PFSK-1 (cell line): ENCODE measurements around the gene CTSH.

ENCODE experiments used
- POLR2AphosphoS5 ChIP-seq: IDR thresholded peaks from 2 replicates; pipeline ENCODE4 v1.6.1; 2012; ENCODE audit warnings: low read depth, mild to moderate bottlenecking, control low read depth, low read length, moderate library complexity
- TAF1 ChIP-seq: IDR thresholded peaks from 2 replicates; pipeline ENCODE4 v1.6.1; 2012; ENCODE audit warnings: low read length, control low read depth, borderline replicate concordance; ENCODE audit not compliant: insufficient read depth
- TF ChIP-seq, protein P1 (sequence below), 2 experiments: IDR thresholded peaks; 2 replicates each; pipeline versions ENCODE4 v1.6.1 to v1.8.0; 2011 to 2012; ENCODE audit warnings: low read depth in 2 of 2, low read length in 2 of 2, control low read depth in 1 of 2, inconsistent platforms in 1 of 2, mild to moderate bottlenecking in 1 of 2, moderate library complexity in 1 of 2; ENCODE audit not compliant: insufficient read depth in 1 of 2

DNA sequence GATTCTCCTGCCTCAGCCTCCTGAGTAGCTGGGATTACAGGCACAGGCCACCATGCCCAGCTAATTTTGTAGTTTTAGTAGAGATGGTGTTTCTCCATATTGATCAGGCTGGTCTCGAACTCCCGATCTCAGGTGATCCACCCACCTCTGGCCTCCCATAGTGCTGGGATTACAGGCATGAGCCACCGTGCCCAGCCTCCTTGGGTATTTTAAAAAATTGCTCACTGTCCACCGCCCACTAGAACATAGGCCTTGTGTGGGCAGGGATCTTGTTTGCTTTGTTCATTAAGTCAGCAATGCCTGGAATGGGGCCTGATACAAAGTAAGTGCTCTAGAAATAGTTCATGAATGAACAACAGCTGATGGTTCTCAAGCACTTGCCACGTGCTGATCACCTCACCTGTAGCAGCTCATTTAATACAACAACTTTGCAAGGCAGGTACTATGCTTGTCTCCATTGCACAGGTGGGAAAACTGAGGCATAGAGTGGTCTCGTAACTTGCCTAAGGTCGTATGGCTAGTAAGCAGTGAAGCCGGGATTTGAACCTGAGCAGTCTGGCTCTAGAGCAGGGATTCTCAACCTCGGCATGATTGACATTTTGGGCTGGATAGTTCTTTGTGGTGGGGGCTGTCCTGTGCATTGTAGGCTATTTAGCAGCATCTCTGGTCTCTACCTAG is 12.7 kb upstream of the CTSH start:
- no peak for TF ChIP-seq POLR2AphosphoS5
- TF ChIP-seq TAF1, result no peak
- TF ChIP-seq, protein P1, sequence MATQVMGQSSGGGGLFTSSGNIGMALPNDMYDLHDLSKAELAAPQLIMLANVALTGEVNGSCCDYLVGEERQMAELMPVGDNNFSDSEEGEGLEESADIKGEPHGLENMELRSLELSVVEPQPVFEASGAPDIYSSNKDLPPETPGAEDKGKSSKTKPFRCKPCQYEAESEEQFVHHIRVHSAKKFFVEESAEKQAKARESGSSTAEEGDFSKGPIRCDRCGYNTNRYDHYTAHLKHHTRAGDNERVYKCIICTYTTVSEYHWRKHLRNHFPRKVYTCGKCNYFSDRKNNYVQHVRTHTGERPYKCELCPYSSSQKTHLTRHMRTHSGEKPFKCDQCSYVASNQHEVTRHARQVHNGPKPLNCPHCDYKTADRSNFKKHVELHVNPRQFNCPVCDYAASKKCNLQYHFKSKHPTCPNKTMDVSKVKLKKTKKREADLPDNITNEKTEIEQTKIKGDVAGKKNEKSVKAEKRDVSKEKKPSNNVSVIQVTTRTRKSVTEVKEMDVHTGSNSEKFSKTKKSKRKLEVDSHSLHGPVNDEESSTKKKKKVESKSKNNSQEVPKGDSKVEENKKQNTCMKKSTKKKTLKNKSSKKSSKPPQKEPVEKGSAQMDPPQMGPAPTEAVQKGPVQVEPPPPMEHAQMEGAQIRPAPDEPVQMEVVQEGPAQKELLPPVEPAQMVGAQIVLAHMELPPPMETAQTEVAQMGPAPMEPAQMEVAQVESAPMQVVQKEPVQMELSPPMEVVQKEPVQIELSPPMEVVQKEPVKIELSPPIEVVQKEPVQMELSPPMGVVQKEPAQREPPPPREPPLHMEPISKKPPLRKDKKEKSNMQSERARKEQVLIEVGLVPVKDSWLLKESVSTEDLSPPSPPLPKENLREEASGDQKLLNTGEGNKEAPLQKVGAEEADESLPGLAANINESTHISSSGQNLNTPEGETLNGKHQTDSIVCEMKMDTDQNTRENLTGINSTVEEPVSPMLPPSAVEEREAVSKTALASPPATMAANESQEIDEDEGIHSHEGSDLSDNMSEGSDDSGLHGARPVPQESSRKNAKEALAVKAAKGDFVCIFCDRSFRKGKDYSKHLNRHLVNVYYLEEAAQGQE (IDR thresholded peaks at IDR 0.05; ENCODE audit: insufficient read depth in 1 of 2, low read depth in 2 of 2, low read length in 2 of 2), result no peak
